HFF-Myc (cell line): ENCODE data around the gene ACVR1C.

ENCODE experiments used
- DNase-seq: peaks from one replicate; pipeline ENCODE4 v3.0.0-alpha.2; 2011; ENCODE audit warnings: low read depth; ENCODE audit errors: extremely low read depth
- H3K4me3 ChIP-seq: replicated peaks from 2 replicates; pipeline ENCODE4 v1.5.1; 2011; ENCODE audit warnings: low read depth, mild to moderate bottlenecking, control low read depth, low read length
- TF ChIP-seq, protein P1 (sequence below): IDR thresholded peaks from 2 replicates; pipeline ENCODE4 v1.5.1; 2012; ENCODE audit warnings: mild to moderate bottlenecking, low read depth, low read length, control low read depth; ENCODE audit errors: missing control alignments

The ACVR1C gene

DNA sequence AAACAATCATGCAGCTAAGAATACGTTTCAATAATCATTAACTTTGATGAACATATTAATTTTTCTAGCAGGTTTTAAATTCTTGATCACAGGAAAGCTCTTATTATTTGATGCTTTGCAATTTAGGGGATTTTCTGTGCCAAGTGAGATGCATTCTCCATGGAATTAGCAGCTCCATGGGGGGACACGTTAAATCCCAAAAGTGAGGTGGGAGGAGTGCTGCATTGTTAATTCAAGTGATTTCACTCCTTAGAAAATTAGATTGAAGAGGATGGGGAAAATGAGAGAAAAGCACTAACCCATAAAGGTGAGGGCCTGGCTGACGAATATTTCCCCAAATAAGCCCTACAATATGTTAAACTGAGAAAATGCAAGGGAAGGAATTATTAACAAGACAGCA lies 69.2 kb downstream of the ACVR1C start:
- no peak for DNase-seq
- TF ChIP-seq, protein P1, sequence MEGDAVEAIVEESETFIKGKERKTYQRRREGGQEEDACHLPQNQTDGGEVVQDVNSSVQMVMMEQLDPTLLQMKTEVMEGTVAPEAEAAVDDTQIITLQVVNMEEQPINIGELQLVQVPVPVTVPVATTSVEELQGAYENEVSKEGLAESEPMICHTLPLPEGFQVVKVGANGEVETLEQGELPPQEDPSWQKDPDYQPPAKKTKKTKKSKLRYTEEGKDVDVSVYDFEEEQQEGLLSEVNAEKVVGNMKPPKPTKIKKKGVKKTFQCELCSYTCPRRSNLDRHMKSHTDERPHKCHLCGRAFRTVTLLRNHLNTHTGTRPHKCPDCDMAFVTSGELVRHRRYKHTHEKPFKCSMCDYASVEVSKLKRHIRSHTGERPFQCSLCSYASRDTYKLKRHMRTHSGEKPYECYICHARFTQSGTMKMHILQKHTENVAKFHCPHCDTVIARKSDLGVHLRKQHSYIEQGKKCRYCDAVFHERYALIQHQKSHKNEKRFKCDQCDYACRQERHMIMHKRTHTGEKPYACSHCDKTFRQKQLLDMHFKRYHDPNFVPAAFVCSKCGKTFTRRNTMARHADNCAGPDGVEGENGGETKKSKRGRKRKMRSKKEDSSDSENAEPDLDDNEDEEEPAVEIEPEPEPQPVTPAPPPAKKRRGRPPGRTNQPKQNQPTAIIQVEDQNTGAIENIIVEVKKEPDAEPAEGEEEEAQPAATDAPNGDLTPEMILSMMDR, result no peak
- H3K4me3 ChIP-seq, result no peak overlapping the region

DNA sequence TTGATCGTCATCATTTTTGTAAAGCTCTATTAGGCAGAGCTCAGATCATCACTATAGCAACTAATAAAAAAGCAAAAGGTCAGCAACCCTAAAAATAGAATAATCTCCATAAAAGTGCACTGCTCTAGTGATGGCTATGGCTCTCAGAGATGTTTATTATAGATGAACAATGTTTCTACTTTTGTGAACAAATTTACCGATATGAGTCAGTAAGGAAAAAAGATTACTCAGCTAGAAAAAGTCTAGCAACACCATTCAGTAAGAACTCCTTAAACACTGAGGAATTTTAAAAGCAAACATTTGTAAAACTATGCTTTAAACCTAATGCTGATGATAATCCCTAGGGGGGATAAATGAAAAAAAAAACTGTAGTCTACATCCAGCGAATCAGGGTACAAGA lies 69.6 kb downstream of the ACVR1C start:
- no peak overlapping the region for H3K4me3 ChIP-seq
- no peak for DNase-seq
- TF ChIP-seq, protein P1, result no peak

DNA sequence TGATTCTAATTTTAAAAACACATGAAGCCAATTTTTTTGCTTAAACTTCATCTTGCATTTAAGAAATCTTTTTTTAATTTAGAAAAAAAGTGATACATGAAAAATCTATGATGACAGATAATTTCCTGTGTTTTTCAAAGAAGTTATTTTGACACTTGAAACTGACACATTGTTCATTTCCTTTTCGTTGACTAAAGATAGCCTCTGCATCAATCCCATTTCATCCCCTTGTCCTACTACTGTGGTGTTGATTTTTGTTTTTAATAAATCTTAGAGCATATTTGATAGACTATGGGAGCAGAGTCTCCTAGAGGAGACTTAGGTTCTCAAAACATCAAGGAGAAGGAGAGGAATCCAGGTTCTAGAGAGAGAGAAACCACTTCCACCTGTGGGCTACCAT lies 70.9 kb downstream of the ACVR1C start:
- no peak for DNase-seq
- TF ChIP-seq, protein P1, result no peak
- H3K4me3 ChIP-seq, result no peak overlapping the region

DNA sequence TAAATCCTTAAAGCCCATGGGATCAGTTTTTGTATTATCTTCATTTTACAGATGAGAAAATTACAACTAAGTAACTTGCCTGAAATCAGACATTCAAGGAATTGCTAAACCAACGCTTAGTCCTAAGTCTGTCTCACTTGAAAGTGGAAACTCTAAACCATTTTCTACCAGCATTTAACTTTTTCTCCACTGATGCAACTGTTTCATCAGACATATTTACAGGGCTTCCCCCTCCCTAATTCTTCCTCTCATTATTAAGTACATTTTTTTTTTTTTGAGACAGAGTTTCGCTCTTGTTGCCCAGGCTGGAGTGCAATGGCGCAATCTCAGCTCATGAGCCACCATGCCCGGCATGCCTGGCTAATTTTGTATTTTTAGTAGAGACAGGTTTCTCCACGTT lies 88.6 kb downstream of the ACVR1C start:
- TF ChIP-seq, protein P1, result no peak
- no peak overlapping the region for H3K4me3 ChIP-seq
- no peak for DNase-seq

DNA sequence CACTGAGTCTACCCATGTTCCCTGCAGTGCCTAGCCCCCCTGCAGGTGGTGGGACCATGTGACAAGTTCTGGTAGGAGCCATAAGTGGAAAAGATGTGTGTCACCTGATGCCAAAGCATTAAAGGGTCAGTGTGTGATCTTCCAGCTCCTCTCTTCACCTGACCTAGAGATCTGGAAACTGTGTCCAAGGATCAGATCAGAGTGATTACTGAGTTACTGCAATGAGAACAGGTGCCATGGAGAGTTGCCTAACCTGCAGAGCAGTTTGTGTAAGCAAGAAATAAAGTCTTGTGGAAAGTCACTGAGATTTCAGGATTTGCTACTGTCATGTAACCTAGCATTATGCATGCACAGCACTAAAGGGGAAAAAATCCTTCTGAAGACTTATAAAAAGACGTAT lies 90.6 kb downstream of the ACVR1C start:
- H3K4me3 ChIP-seq, result no peak overlapping the region
- TF ChIP-seq, protein P1, result no peak

DNA sequence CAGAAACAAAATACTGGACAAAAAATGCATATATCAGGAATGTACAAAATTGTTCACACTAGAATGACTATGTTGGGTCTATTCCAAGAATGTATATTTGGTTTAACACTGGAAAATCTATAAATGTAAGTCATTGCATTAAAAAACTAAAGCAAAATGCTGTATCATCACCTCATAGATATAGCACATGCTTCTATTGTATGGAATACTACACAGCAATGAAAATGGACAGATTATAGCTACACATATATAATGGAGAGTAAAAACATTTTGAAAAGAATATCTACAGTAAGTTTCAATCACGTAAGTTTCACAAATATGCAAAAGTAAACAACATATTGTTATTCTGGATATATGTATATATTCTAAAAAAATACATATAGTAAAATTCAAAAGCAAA lies 91.8 kb downstream of the ACVR1C start:
- TF ChIP-seq, protein P1, result no peak
- H3K4me3 ChIP-seq, result no peak overlapping the region
- no peak for DNase-seq

More for the DNA sequence above, 90.6 kb downstream of the ACVR1C start:
- DNase-seq, result no peak
